22Rv1 (cell line): ENCODE data around the gene ACVR1C.

Source experiments
- CTCF ChIP-seq: fragments of 450-650 bp; IDR thresholded peaks from 2 replicates; pipeline ENCODE4 v1.5.1; 2017; ENCODE audit warnings: mild to moderate bottlenecking
- ZFX ChIP-seq: fragments of 450-650 bp; IDR thresholded peaks from 2 replicates; pipeline ENCODE4 v1.6.1; 2017; ENCODE audit warnings: antibody characterized with exemption, borderline replicate concordance

DNA sequence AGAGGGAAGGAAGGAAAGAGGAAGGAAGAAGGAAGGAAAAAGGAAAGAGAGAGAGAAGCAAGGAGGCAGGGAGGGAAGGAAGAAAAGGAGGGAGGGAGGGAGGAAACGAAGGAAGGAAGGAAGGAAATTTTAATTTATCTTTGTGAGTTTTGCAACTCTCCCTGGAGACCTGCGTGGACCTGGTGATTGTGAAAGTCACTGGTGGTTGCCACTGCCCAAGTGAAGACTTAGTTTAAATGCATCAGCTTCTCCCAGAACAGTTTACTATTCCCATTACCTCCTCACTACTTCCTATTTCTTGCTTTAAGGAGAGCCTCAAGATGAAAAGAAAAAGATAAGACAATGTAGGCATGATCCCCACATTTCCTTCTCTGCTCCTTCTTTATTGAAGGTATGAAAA is 68.8 kb downstream of the ACVR1C start:
- TF ChIP-seq CTCF: no peak
- TF ChIP-seq ZFX: no peak
